CD14-positive monocyte (primary cell): ENCODE measurements around the gene NFS1. TPM values are rescaled to one million over a fixed set of nuclear protein-coding genes. Genes with fewer than 3 reads are reported as not detected.
A peak's percentile ranks its signal among the peaks of the same experiment; 100 is the strongest.

Experiments used
- DNase-seq, 3 donors: peaks; one replicate each; pipeline ENCODE4 v3.0.0-alpha.2; 2011 to 2022
- H2AFZ ChIP-seq: 2 replicates; pipeline ENCODE4 v1.6.0; 2012; ENCODE audit warnings: mild to moderate bottlenecking, low read depth, low read length, inconsistent platforms; ENCODE audit not compliant: insufficient read depth, poor library complexity, severe bottlenecking
- H3K27ac ChIP-seq, 2 donors: 1 replicate in 1 of 2; 2 replicates in 1 of 2; pipeline ENCODE4 v1.5.1; 2012 to 2013; ENCODE audit warnings: low read length in 2 of 2, control low read depth in 1 of 2, inconsistent platforms in 1 of 2, low read depth in 1 of 2, mild to moderate bottlenecking in 1 of 2
- H3K27me3 ChIP-seq, 2 donors: one replicate each; pipeline versions ENCODE4 v1.6.0 to v1.6.1; 2011 to 2013; ENCODE audit warnings: low read length in 2 of 2; ENCODE audit not compliant: control insufficient read depth in 2 of 2, insufficient read depth in 2 of 2
- H3K36me3 ChIP-seq, 2 donors: replicated peaks in 1 of 2; 1 replicate in 1 of 2; 2 replicates in 1 of 2; pipeline versions ENCODE4 v1.5.1 to v1.6.1; 2012 to 2013; ENCODE audit warnings: low read length in 2 of 2, control low read depth in 1 of 2, inconsistent platforms in 1 of 2, mild to moderate bottlenecking in 1 of 2; ENCODE audit not compliant: insufficient read depth in 2 of 2, control insufficient read depth in 1 of 2
- H3K4me1 ChIP-seq, 2 donors: 1 replicate in 1 of 2; 2 replicates in 1 of 2; pipeline versions ENCODE4 v1.5.1 to v1.6.1; 2012 to 2013; ENCODE audit warnings: low read length in 2 of 2, control low read depth in 1 of 2, inconsistent platforms in 1 of 2, mild to moderate bottlenecking in 1 of 2, moderate library complexity in 1 of 2; ENCODE audit not compliant: insufficient read depth in 2 of 2, control insufficient read depth in 1 of 2
- H3K4me2 ChIP-seq: replicated peaks from 2 replicates; pipeline ENCODE3; 2012; ENCODE audit warnings: low read length, moderate library complexity, mild to moderate bottlenecking; ENCODE audit not compliant: poor library complexity, severe bottlenecking; ENCODE audit errors: extremely low read depth
- H3K4me3 ChIP-seq, 3 experiments: fragments of 200-600 bp in 1 of 3; sonication (generic) in 1 of 3; replicated peaks in 1 of 3; 1 replicate in 2 of 3; 2 replicates in 1 of 3; pipeline ENCODE4 v1.5.1; 2011 to 2013; ENCODE audit warnings: low read length in 3 of 3, mild to moderate bottlenecking in 3 of 3, control low read depth in 2 of 3, low read depth in 2 of 3, inconsistent platforms in 1 of 3, moderate library complexity in 1 of 3
- H3K79me2 ChIP-seq: 2 replicates; pipeline ENCODE4 v1.6.0; 2012; ENCODE audit warnings: mild to moderate bottlenecking, control low read depth, inconsistent platforms, low read length, moderate library complexity; ENCODE audit not compliant: insufficient read depth
- H3K9ac ChIP-seq: 2 replicates; pipeline ENCODE4 v1.6.0; 2017; ENCODE audit warnings: low read length, mild to moderate bottlenecking; ENCODE audit not compliant: insufficient read depth, poor library complexity, severe bottlenecking
- H3K9me3 ChIP-seq, 2 donors: replicated peaks in 1 of 2; 1 replicate in 1 of 2; 2 replicates in 1 of 2; pipeline versions ENCODE4 v1.5.1 to v1.6.1; 2012 to 2013; ENCODE audit warnings: low read length in 2 of 2, control low read depth in 1 of 2; ENCODE audit not compliant: control insufficient read depth in 1 of 2, insufficient read depth in 1 of 2
- H4K20me1 ChIP-seq: 2 replicates; pipeline ENCODE4 v1.6.0; 2012; ENCODE audit warnings: mild to moderate bottlenecking, low read length, control low read depth, moderate library complexity; ENCODE audit not compliant: insufficient read depth
- H3K27ac Mint-ChIP-seq, 7 donors: one replicate each; pipeline ENCODE4 v1.8.0; 2020; ENCODE audit warnings: mild to moderate bottlenecking in 7 of 7, mixed read lengths in 7 of 7, moderate library complexity in 6 of 7, inconsistent platforms in 2 of 7
- H3K27me3 Mint-ChIP-seq, 3 donors: one replicate each; pipeline ENCODE4 v1.8.0; 2021 to 2022; ENCODE audit warnings: low read depth in 3 of 3, mild to moderate bottlenecking in 3 of 3, mixed read lengths in 3 of 3, moderate library complexity in 3 of 3, inconsistent platforms in 1 of 3
- H3K36me3 Mint-ChIP-seq, 2 donors: one replicate each; pipeline ENCODE4 v1.8.0; 2020; ENCODE audit warnings: mixed read lengths in 2 of 2, inconsistent platforms in 1 of 2, mild to moderate bottlenecking in 1 of 2
- H3K4me1 Mint-ChIP-seq: one replicate; pipeline ENCODE4 v1.8.0; 2020; ENCODE audit warnings: mild to moderate bottlenecking, mixed read lengths
- H3K4me3 Mint-ChIP-seq, 2 donors: one replicate each; pipeline ENCODE4 v1.8.0; 2020; ENCODE audit warnings: mild to moderate bottlenecking in 2 of 2, mixed read lengths in 2 of 2, moderate library complexity in 1 of 2
- H3K9me3 Mint-ChIP-seq, 7 donors: one replicate each; pipeline ENCODE4 v1.8.0; 2020 to 2022; ENCODE audit warnings: mixed read lengths in 7 of 7, mild to moderate bottlenecking in 6 of 7, moderate library complexity in 6 of 7, inconsistent platforms in 2 of 7
- WGBS: methylation state at CpG from one replicate; pipeline ENCODE4 v1.1.5; 2013; ENCODE audit warnings: missing lambda C conversion rate; ENCODE audit not compliant: insufficient coverage; 5-methylcytosine and 5-hydroxymethylcytosine counted together
- intact Hi-C, 2 donors: fragments of 100-400 bp; cut with micrococcal nuclease; formaldehyde crosslinking; loops; one replicate each; pipeline versions ENCODE4 v1.15.0 to v1.15.1; 2023
- polyA plus RNA-seq, 3 donors: library from polyadenylated mRNA; depleted of rRNA in 1 of 3; unstranded in 2 of 3; stranded (reverse) in 1 of 3; fragments of 300-500 nt in 2 of 3; fragments of >200 nt in 1 of 3; fragmentation: Illumina TruSeq in 2 of 3; gene quantifications; 1 replicate in 2 of 3; 2 replicates in 1 of 3; pipeline ENCODE4 v1.2.3, GENCODE V29; 2012 to 2021
- TF ChIP-seq, protein P1 (sequence below): fragments of 200-600 bp; IDR thresholded peaks from one replicate; pipeline ENCODE4 v1.8.0; 2022; ENCODE audit warnings: antibody characterized with exemption, mild to moderate bottlenecking

The NFS1 gene
- polyA plus RNA-seq, 3 donors, result 18.1 to 21.4 (median 19.2) TPM

DNA sequence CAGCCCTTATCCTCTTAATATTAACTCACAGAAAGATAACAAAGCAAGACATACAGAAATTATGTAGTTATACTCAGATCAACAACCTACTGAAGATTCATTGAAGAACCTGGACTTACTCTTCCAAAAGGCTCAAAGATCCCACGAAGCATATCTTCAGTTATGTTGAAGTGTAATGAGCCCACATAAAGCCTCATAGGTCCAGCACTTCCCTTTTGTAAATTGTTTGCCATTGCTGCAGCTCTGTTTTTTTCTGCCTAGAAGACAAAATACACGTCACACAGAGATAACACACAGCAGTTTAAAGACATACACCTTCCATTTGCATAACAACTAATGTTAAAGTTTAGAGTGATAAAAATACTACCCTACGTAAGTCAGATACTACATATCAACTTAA lies 22.5 kb upstream of the NFS1 start:
- no peak overlapping the region for H2AFZ ChIP-seq
- H3K9me3 ChIP-seq, result no peaks in the 10 kb centered on the region
- no peak overlapping the region for H3K4me3 ChIP-seq
- no peak overlapping the region for H3K27ac ChIP-seq
- H3K36me3 Mint-ChIP-seq, result peaks cover 84 to 99% of the 10 kb centered on the region in 2 donors
- peaks cover 94 to 100% of the 10 kb centered on the region in 2 donors for H3K36me3 ChIP-seq
- H3K79me2 ChIP-seq, result peaks cover 98% of the 10 kb centered on the region
- no peak overlapping the region for H3K9ac ChIP-seq
- no peak for DNase-seq
- H3K27ac Mint-ChIP-seq, result peak overlapping the region in 1 of 7 donors; percentile 42
- peaks cover 0 to 2% (median 0%) of the 10 kb centered on the region in 3 donors for H3K27me3 Mint-ChIP-seq
- H3K4me1 ChIP-seq, result no peaks in the 10 kb centered on the region
- TF ChIP-seq, protein P1, sequence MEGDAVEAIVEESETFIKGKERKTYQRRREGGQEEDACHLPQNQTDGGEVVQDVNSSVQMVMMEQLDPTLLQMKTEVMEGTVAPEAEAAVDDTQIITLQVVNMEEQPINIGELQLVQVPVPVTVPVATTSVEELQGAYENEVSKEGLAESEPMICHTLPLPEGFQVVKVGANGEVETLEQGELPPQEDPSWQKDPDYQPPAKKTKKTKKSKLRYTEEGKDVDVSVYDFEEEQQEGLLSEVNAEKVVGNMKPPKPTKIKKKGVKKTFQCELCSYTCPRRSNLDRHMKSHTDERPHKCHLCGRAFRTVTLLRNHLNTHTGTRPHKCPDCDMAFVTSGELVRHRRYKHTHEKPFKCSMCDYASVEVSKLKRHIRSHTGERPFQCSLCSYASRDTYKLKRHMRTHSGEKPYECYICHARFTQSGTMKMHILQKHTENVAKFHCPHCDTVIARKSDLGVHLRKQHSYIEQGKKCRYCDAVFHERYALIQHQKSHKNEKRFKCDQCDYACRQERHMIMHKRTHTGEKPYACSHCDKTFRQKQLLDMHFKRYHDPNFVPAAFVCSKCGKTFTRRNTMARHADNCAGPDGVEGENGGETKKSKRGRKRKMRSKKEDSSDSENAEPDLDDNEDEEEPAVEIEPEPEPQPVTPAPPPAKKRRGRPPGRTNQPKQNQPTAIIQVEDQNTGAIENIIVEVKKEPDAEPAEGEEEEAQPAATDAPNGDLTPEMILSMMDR, result no peak
- peaks cover 100% of the 10 kb centered on the region for H4K20me1 ChIP-seq
- WGBS, result no CpG with 5 or more reads among the region's 3 CpGs
- H3K9me3 Mint-ChIP-seq, result no peaks in the 10 kb centered on the region
- intact Hi-C loops, result loop anchor here in 1 of 2 donors (2.0 kb wide), 1 partner anchor 15 kb away; no protein-coding TSS in a partner anchor
- no peak overlapping the region for H3K4me2 ChIP-seq
- no peaks in the 10 kb centered on the region for H3K4me1 Mint-ChIP-seq
- no peak overlapping the region for H3K4me3 Mint-ChIP-seq
- no peaks in the 10 kb centered on the region for H3K27me3 ChIP-seq

DNA sequence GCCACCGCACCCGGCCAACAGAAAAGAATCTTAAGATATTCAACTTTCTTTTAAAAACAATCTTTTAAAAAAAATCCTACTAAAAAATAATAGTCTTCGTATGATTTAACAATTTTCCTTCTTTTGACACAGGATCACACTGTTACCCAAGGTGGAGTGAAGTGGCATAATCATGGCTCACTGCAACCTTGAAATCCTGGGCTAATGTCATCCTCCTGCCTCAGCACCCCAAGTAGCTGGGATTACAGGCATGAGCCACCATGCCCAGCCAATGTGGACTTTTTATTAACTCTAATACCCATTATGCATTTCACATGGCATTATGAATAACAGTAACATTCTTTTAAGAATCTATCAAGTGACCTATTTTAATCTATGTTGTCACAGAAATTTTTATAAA lies 22.1 kb upstream of the NFS1 start:
- Histone ChIP-seq H4K20me1 (peaks cover 100% of the 10 kb centered on the region), H3K4me1 (no peaks in the 10 kb centered on the region), H3K9ac (no peak overlapping the region), H3K9me3 (no peaks in the 10 kb centered on the region), H3K4me3 (no peak overlapping the region), H3K27me3 (no peaks in the 10 kb centered on the region), H3K4me2 (no peak overlapping the region), H3K36me3 (peaks cover 94 to 100% of the 10 kb centered on the region in 2 donors), H3K27ac (no peak overlapping the region), H2AFZ (no peak overlapping the region), H3K79me2 (peaks cover 98% of the 10 kb centered on the region)
- no peaks in the 10 kb centered on the region for H3K9me3 Mint-ChIP-seq
- H3K4me1 Mint-ChIP-seq, result no peaks in the 10 kb centered on the region
- H3K27me3 Mint-ChIP-seq, result peaks cover 0 to 2% (median 0%) of the 10 kb centered on the region in 3 donors
- no peak overlapping the region for H3K4me3 Mint-ChIP-seq
- WGBS, result 100% methylated on average over 3 of the region's 3 CpGs
- intact Hi-C loops, result loop anchor here in 1 of 2 donors (2.0 kb wide), 1 partner anchor 16 kb away; no protein-coding TSS in a partner anchor
- DNase-seq, result no peak
- H3K27ac Mint-ChIP-seq, result no peak overlapping the region
- peaks cover 84 to 99% of the 10 kb centered on the region in 2 donors for H3K36me3 Mint-ChIP-seq
- TF ChIP-seq, protein P1, result no peak
